Aorta (tissue), 5 donors: ENCODE results near the gene C19orf81. TPM values are rescaled to one million over a fixed set of nuclear protein-coding genes. Genes with fewer than 3 reads are reported as not detected.
"Not testable (repeated sequence)": the region's sequence is repeated elsewhere in the genome, so short reads cannot be mapped to it uniquely, and the experiment has no call there.

Experiments
- ATAC-seq: fragments of 200-7000 bp; cut with Tn5 transposase; one replicate; pipeline ENCODE4 v1.9.1; 2022; ENCODE audit warnings: moderate library complexity; ENCODE audit not compliant: low FRiP score
- DNase-seq, 2 donors: peaks; one replicate each; pipeline ENCODE4 v3.0.0-alpha.2; 2020
- H3K27ac ChIP-seq, 2 donors: one replicate each; pipeline ENCODE4 v1.5.1; 2013; ENCODE audit warnings: low read length in 2 of 2, mild to moderate bottlenecking in 2 of 2, moderate library complexity in 2 of 2, control low read depth in 1 of 2, inconsistent platforms in 1 of 2, low read depth in 1 of 2
- H3K27me3 ChIP-seq, 2 donors: one replicate each; pipeline ENCODE4 v1.6.1; 2013; ENCODE audit warnings: control low read depth in 1 of 2, low read length in 1 of 2, mild to moderate bottlenecking in 1 of 2, moderate library complexity in 1 of 2; ENCODE audit not compliant: insufficient read depth in 2 of 2, control insufficient read depth in 1 of 2
- H3K36me3 ChIP-seq, 2 donors: one replicate each; pipeline ENCODE4 v1.6.1; 2013; ENCODE audit warnings: control low read depth in 1 of 2, low read length in 1 of 2, mild to moderate bottlenecking in 1 of 2; ENCODE audit not compliant: insufficient read depth in 2 of 2, control insufficient read depth in 1 of 2
- H3K4me1 ChIP-seq, 2 donors: one replicate each; pipeline ENCODE4 v1.6.1; 2013; ENCODE audit warnings: low read length in 2 of 2, control low read depth in 1 of 2, mild to moderate bottlenecking in 1 of 2, moderate library complexity in 1 of 2; ENCODE audit not compliant: insufficient read depth in 2 of 2, control insufficient read depth in 1 of 2
- H3K4me3 ChIP-seq, 2 donors: one replicate each; pipeline ENCODE4 v1.5.1; 2013; ENCODE audit warnings: low read length in 2 of 2, control low read depth in 1 of 2, mild to moderate bottlenecking in 1 of 2
- H3K9me3 ChIP-seq: one replicate; pipeline ENCODE4 v1.6.1; 2013; ENCODE audit warnings: mild to moderate bottlenecking, low read length; ENCODE audit not compliant: control insufficient read depth
- WGBS, 2 donors: extraction: QIAGEN DNeasy Blood & Tissue Kit; methylation state at CpG; one replicate each; pipeline ENCODE4 v1.1.7; 2013; 5-methylcytosine and 5-hydroxymethylcytosine counted together
- intact Hi-C, 2 donors: fragments of 100-400 bp; cut with DNase I; formaldehyde crosslinking; loops; one replicate each; pipeline versions ENCODE4 v1.14.2 to v1.15.0; 2022
- long read RNA-seq, 2 donors: library from polyadenylated mRNA; unstranded; transcript quantifications; one replicate each; pipeline ENCODE4 v2.0.0, GENCODE V29; 2020 to 2021
- polyA plus RNA-seq, 2 donors: library from polyadenylated mRNA; stranded (reverse); fragments of 200-250 nt; gene quantifications; one replicate each; pipeline ENCODE4 v1.2.3, GENCODE V29; 2013
- total RNA-seq, 2 donors: library from RNA; stranded (reverse); fragmentation: NEBNext Ultra II Directional; extraction: Animal tissue kit (Norgen Biotek cat#: 25700); gene quantifications; one replicate each; pipeline ENCODE4 v1.2.1, GENCODE V29; 2021
- donor health status: healthy with polysubstance abuse.
- donor health status: Bipolar disorder and iron deficiency.
- donor health status: DM: no; HTN: no; CAD: no.
- donor health status: DM: no; HTN: no; CAD: no.
- donor health status: DM: yes; HTN: yes; CAD: no.

The C19orf81 gene
- total RNA-seq (not detected), polyA plus RNA-seq (not detected)
- long read RNA-seq, donor 1, result 0 reads
- long read RNA-seq, donor 2, result 0 reads

- Histone ChIP-seq H3K4me1 (no peaks in the 10 kb centered on the region), H3K27me3 (no peaks in the 10 kb centered on the region), H3K4me3 (no peak within 1 kb of the TSS), H3K27ac (no peak within 1 kb of the TSS), H3K36me3 (no peaks in the 10 kb centered on the region), H3K9me3 (no peaks in the 10 kb centered on the region)
- intact Hi-C loops, result no loop called here
- ATAC-seq (no peak), DNase-seq (no peak)
- 26 to 27% methylated on average over 7 of the region's 7 CpGs for WGBS, 2 donors
These were observed at the start of gene C19orf81 for GRCh38 chr19:50649433-50650391. C19orf81 (plus strand) TSS chr19:50649445; CDS start chr19:50649445, 0 bp downstream.

- no peak overlapping the region for H3K27ac ChIP-seq
- no peaks in the 10 kb centered on the region for H3K4me1 ChIP-seq
- no peak for ATAC-seq
- no peak for DNase-seq
- H3K9me3 ChIP-seq, result peaks cover 2% of the 10 kb centered on the region
- no peaks in the 10 kb centered on the region for H3K36me3 ChIP-seq
- H3K4me3 ChIP-seq, result no peak overlapping the region
- WGBS, 2 donors, result 65 to 71% methylated on average over 11 of the region's 11 CpGs
- intact Hi-C loops, result no loop called here
- H3K27me3 ChIP-seq, result no peaks in the 10 kb centered on the region
These were observed 47.7 kb upstream of the C19orf81 start for GRCh38 chr19:50601407-50602088.

GRCh38 chr19:50602089-50602422 lies 47.2 kb upstream of the C19orf81 start:
- 80 to 81% methylated on average over 5 of the region's 5 CpGs for WGBS, 2 donors
- Histone ChIP-seq H3K4me1 (no peaks in the 10 kb centered on the region), H3K27me3 (no peaks in the 10 kb centered on the region), H3K27ac (no peak overlapping the region), H3K9me3 (peaks cover 3% of the 10 kb centered on the region), H3K4me3 (no peak overlapping the region), H3K36me3 (no peaks in the 10 kb centered on the region)
- DNase-seq (no peak), ATAC-seq (no peak)
- intact Hi-C loops, result no loop called here

- H3K27ac ChIP-seq, result no peak overlapping the region
- peaks cover 3% of the 10 kb centered on the region for H3K9me3 ChIP-seq
- 75 to 83% methylated on average over 6 of the region's 6 CpGs for WGBS, 2 donors
- no peak overlapping the region for H3K4me3 ChIP-seq
- DNase-seq (no peak), ATAC-seq (no peak)
- intact Hi-C loops, result no loop called here
- no peaks in the 10 kb centered on the region for H3K27me3 ChIP-seq
- no peaks in the 10 kb centered on the region for H3K36me3 ChIP-seq
- no peaks in the 10 kb centered on the region for H3K4me1 ChIP-seq
These were observed 46.7 kb upstream of the C19orf81 start for GRCh38 chr19:50602496-50602895.

- DNase-seq, result no peak
- Histone ChIP-seq H3K36me3 (no peaks in the 10 kb centered on the region), H3K4me1 (no peaks in the 10 kb centered on the region), H3K4me3 (no peak overlapping the region), H3K9me3 (peaks cover 3% of the 10 kb centered on the region), H3K27ac (no peak overlapping the region), H3K27me3 (no peaks in the 10 kb centered on the region)
- WGBS, 2 donors, result 83 to 90% methylated on average over 4 of the region's 4 CpGs
- no peak for ATAC-seq
- intact Hi-C loops, result no loop called here
These were observed 46.3 kb upstream of the C19orf81 start for GRCh38 chr19:50602935-50603334.

GRCh38 chr19:50604264-50605073 lies 44.8 kb upstream of the C19orf81 start:
- H3K4me1 ChIP-seq, H3K36me3 ChIP-seq, ATAC-seq, DNase-seq, H3K27me3 ChIP-seq, intact Hi-C loops, H3K27ac ChIP-seq, H3K4me3 ChIP-seq, H3K9me3 ChIP-seq: not testable (repeated sequence)
- 40% methylated on average over 48 of the region's 56 CpGs; no CpG with 5 or more reads in 1 of the 2 donors for WGBS, 2 donors

- H3K4me1 ChIP-seq, H3K27ac ChIP-seq, DNase-seq, H3K27me3 ChIP-seq, H3K4me3 ChIP-seq, ATAC-seq, H3K36me3 ChIP-seq, H3K9me3 ChIP-seq, intact Hi-C loops: not testable (repeated sequence)
- WGBS, 2 donors, result 33 to 36% methylated on average over 42 to 50 of the region's 58 CpGs
These were observed 43.0 kb upstream of the C19orf81 start for GRCh38 chr19:50606059-50606836.

GRCh38 chr19:50607388-50607787 lies 41.9 kb upstream of the C19orf81 start:
- H3K36me3 ChIP-seq, result no peaks in the 10 kb centered on the region
- ATAC-seq, result no peak
- no peak for DNase-seq
- intact Hi-C loops, result no loop called here
- no peaks in the 10 kb centered on the region for H3K27me3 ChIP-seq
- WGBS, 2 donors, result 61 to 72% methylated on average over 20 of the region's 20 CpGs
- peaks cover 4% of the 10 kb centered on the region for H3K9me3 ChIP-seq
- H3K4me3 ChIP-seq, result no peak overlapping the region
- H3K27ac ChIP-seq, result no peak overlapping the region
- no peaks in the 10 kb centered on the region for H3K4me1 ChIP-seq
